ENCODE measurements around the gene KNSTRN.

GRCh38 chr15:40344631-40345120 lies 37.8 kb upstream of the KNSTRN start:
- TF ChIP-seq CTCF (IDR thresholded peaks at IDR 0.05; ENCODE audit: insufficient read depth, low read length, poor library complexity, severe bottlenecking) (peak; percentile 56), EZH2phosphoT487 (conservative IDR thresholded peaks at IDR 0.05; ENCODE audit: low read length) (no peak)
